ENCODE results near the gene UBIAD1. TPM values are rescaled to one million over a fixed set of nuclear protein-coding genes. Genes with fewer than 3 reads are reported as not detected.
A peak's percentile ranks its signal among the peaks of the same experiment; 100 is the strongest.

UBIAD1 gene
- total and polyA plus RNA-seq, 2 of the 13 experiments (the other 11 are each of a cell fraction or from before 2014, with no cell fraction given): 16.9 to 20.4 TPM

- TF ChIP-seq PHF20 (CRISPR knock-in tag; IDR thresholded peaks at IDR 0.05): peak; percentile 82
- TF ChIP-seq E2F2 (CRISPR knock-in tag; IDR thresholded peaks at IDR 0.05; ENCODE audit: borderline replicate concordance): no peak; the same call in 1 of the 2 replicates
- peak; percentile 73 for TF ChIP-seq SALL1 (CRISPR knock-in tag; IDR thresholded peaks at IDR 0.05)
- TF ChIP-seq GFI1 (CRISPR knock-in tag; IDR thresholded peaks at IDR 0.05; ENCODE audit: borderline replicate concordance): no peak
- TF ChIP-seq, protein P1, sequence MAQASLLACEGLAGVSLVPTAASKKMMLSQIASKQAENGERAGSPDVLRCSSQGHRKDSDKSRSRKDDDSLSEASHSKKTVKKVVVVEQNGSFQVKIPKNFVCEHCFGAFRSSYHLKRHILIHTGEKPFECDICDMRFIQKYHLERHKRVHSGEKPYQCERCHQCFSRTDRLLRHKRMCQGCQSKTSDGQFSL (CRISPR knock-in tag; IDR thresholded peaks at IDR 0.05): no peak
- peak; percentile 45 to 92; a peak in 3 of 4 replicates for TF ChIP-seq HMGXB4 (CRISPR knock-in tag; IDR thresholded peaks at IDR 0.05; ENCODE audit: borderline replicate concordance in 1 of 2, low read depth in 1 of 2)
- TF ChIP-seq ZNF510 (CRISPR knock-in tag; IDR thresholded peaks at IDR 0.05; ENCODE audit: low read depth): no peak
- TF ChIP-seq, protein P2, sequence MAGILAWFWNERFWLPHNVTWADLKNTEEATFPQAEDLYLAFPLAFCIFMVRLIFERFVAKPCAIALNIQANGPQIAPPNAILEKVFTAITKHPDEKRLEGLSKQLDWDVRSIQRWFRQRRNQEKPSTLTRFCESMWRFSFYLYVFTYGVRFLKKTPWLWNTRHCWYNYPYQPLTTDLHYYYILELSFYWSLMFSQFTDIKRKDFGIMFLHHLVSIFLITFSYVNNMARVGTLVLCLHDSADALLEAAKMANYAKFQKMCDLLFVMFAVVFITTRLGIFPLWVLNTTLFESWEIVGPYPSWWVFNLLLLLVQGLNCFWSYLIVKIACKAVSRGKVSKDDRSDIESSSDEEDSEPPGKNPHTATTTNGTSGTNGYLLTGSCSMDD (CRISPR knock-in tag; IDR thresholded peaks at IDR 0.05): no peak
- TF ChIP-seq, protein P3, sequence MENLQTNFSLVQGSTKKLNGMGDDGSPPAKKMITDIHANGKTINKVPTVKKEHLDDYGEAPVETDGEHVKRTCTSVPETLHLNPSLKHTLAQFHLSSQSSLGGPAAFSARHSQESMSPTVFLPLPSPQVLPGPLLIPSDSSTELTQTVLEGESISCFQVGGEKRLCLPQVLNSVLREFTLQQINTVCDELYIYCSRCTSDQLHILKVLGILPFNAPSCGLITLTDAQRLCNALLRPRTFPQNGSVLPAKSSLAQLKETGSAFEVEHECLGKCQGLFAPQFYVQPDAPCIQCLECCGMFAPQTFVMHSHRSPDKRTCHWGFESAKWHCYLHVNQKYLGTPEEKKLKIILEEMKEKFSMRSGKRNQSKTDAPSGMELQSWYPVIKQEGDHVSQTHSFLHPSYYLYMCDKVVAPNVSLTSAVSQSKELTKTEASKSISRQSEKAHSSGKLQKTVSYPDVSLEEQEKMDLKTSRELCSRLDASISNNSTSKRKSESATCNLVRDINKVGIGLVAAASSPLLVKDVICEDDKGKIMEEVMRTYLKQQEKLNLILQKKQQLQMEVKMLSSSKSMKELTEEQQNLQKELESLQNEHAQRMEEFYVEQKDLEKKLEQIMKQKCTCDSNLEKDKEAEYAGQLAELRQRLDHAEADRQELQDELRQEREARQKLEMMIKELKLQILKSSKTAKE (CRISPR knock-in tag; IDR thresholded peaks at IDR 0.05; ENCODE audit: borderline replicate concordance): no peak
- 0 out of 2 replicates have a peak, but pooled peaks have one; percentile 20 for TF ChIP-seq ZNF143 (CRISPR knock-in tag; IDR thresholded peaks at IDR 0.05)
- TF ChIP-seq ZNF563 (CRISPR knock-in tag; IDR thresholded peaks at IDR 0.05): peak; percentile 84
- TF ChIP-seq, protein P4, sequence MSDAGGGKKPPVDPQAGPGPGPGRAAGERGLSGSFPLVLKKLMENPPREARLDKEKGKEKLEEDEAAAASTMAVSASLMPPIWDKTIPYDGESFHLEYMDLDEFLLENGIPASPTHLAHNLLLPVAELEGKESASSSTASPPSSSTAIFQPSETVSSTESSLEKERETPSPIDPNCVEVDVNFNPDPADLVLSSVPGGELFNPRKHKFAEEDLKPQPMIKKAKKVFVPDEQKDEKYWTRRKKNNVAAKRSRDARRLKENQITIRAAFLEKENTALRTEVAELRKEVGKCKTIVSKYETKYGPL (CRISPR knock-in tag; IDR thresholded peaks at IDR 0.05): no peak
- TF ChIP-seq, protein P5, sequence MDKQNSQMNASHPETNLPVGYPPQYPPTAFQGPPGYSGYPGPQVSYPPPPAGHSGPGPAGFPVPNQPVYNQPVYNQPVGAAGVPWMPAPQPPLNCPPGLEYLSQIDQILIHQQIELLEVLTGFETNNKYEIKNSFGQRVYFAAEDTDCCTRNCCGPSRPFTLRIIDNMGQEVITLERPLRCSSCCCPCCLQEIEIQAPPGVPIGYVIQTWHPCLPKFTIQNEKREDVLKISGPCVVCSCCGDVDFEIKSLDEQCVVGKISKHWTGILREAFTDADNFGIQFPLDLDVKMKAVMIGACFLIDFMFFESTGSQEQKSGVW (CRISPR knock-in tag; IDR thresholded peaks at IDR 0.05; ENCODE audit: borderline replicate concordance): no peak
- TF ChIP-seq PRPF4 (IDR thresholded peaks at IDR 0.05; ENCODE audit: low read depth, low read length, poor library complexity, severe bottlenecking): no peak
- TF ChIP-seq ZMYM2 (CRISPR knock-in tag; IDR thresholded peaks at IDR 0.05): no peak
- TF ChIP-seq ZNF260 (CRISPR knock-in tag; IDR thresholded peaks at IDR 0.05; ENCODE audit: borderline replicate concordance, low read depth): no peak
- TF ChIP-seq ZNF383 (CRISPR knock-in tag; IDR thresholded peaks at IDR 0.05; ENCODE audit: borderline replicate concordance): peak; percentile 85; the same call in 1 of the 2 replicates
- TF ChIP-seq ZFP82 (CRISPR knock-in tag; IDR thresholded peaks at IDR 0.05; ENCODE audit: borderline replicate concordance): no peak
- no peak for TF ChIP-seq FOXA1 (IDR thresholded peaks at IDR 0.05)
- TF ChIP-seq FOXA1 (CRISPR knock-in tag; IDR thresholded peaks at IDR 0.05): no peak
Measured at GRCh38 chr1:11272832-11273594, at the start of gene UBIAD1 (continued).

Measured in HepG2 (cell line).